Measurements from ENCODE around the gene PRL.

The PRL gene

GRCh38 chr6:22294301-22294700, 2.5 kb downstream of the PRL start:
- DNase-seq (ENCODE audit: low read depth), result no peak

- no peak for DNase-seq (ENCODE audit: low read depth)
Observed at GRCh38 chr6:22290045-22290444, 6.8 kb downstream of the PRL start.

- DNase-seq (ENCODE audit: low read depth), result no peak
Observed at GRCh38 chr6:22288721-22289120, 8.1 kb downstream of the PRL start.

GRCh38 chr6:22284666-22285065, 12.2 kb downstream of the PRL start:
- DNase-seq (ENCODE audit: low read depth), result no peak

GRCh38 chr6:22281341-22282085, 15.3 kb downstream of the PRL start:
- no peak for DNase-seq (ENCODE audit: low read depth)

- no peak for DNase-seq (ENCODE audit: low read depth)
Observed at GRCh38 chr6:22279427-22279826, 17.4 kb downstream of the PRL start.

- no peak for DNase-seq (ENCODE audit: low read depth)
Observed at GRCh38 chr6:22271081-22271480, 25.8 kb downstream of the PRL start.

GRCh38 chr6:22263748-22264147, 33.1 kb downstream of the PRL start:
- no peak for DNase-seq (ENCODE audit: low read depth)

GRCh38 chr6:22254886-22255285, 42.0 kb downstream of the PRL start:
- DNase-seq (ENCODE audit: low read depth), result no peak

GRCh38 chr6:22253955-22254655, 42.7 kb downstream of the PRL start:
- DNase-seq (ENCODE audit: low read depth), result no peak

GRCh38 chr6:22251348-22251747, 45.5 kb downstream of the PRL start:
- DNase-seq (ENCODE audit: low read depth), result no peak

- no peak for DNase-seq (ENCODE audit: low read depth)
Observed at GRCh38 chr6:22250486-22250885, 46.4 kb downstream of the PRL start.

GRCh38 chr6:22249711-22250350, 47.0 kb downstream of the PRL start:
- no peak for DNase-seq (ENCODE audit: low read depth)

- no peak for DNase-seq (ENCODE audit: low read depth)
Observed at GRCh38 chr6:22248513-22249308, 48.1 kb downstream of the PRL start.

GRCh38 chr6:22247916-22248482, 48.8 kb downstream of the PRL start:
- DNase-seq (ENCODE audit: low read depth), result no peak

- DNase-seq (ENCODE audit: low read depth), result no peak
Observed at GRCh38 chr6:22240025-22240424, 56.8 kb downstream of the PRL start.

GRCh38 chr6:22239261-22239921, 57.4 kb downstream of the PRL start:
- no peak for DNase-seq (ENCODE audit: low read depth)

GRCh38 chr6:22238861-22239260, 58.0 kb downstream of the PRL start:
- no peak for DNase-seq (ENCODE audit: low read depth)

GRCh38 chr6:22237526-22237925, 59.3 kb downstream of the PRL start:
- no peak for DNase-seq (ENCODE audit: low read depth)
